Esophagus muscularis mucosa (tissue), 4 donors: ENCODE measurements around the gene FAM180B. TPM values are rescaled to one million over a fixed set of nuclear protein-coding genes. Genes with fewer than 3 reads are reported as not detected.
"Not testable (repeated sequence)": the region's sequence is repeated elsewhere in the genome, so short reads cannot be mapped to it uniquely, and the experiment has no call there.

Experiments used
- DNase-seq: peaks from one replicate; pipeline ENCODE4 v3.0.0-alpha.2; 2017; ENCODE audit errors: extremely low spot score
- H3K27ac ChIP-seq, 4 donors: fragments of 200-600 bp; sonication (generic); replicated peaks in 1 of 4; 1 replicate in 3 of 4; 2 replicates in 1 of 4; pipeline ENCODE4 v1.5.1; 2016 to 2019; ENCODE audit warnings: mild to moderate bottlenecking in 1 of 4
- H3K27me3 ChIP-seq, 4 donors: fragments of 200-600 bp; sonication (generic); one replicate each; pipeline versions ENCODE4 v1.5.1 to v1.6.0; 2016 to 2019
- H3K36me3 ChIP-seq, 4 donors: fragments of 200-600 bp; sonication (generic); one replicate each; pipeline ENCODE4 v1.5.1; 2016 to 2019
- H3K4me1 ChIP-seq, 4 donors: fragments of 200-600 bp; sonication (generic); one replicate each; pipeline ENCODE4 v1.5.1; 2016 to 2019
- H3K4me3 ChIP-seq, 4 donors: fragments of 200-600 bp; sonication (generic); 1 replicate in 2 of 4; 2 replicates in 2 of 4; pipeline ENCODE4 v1.5.1; 2016 to 2019; ENCODE audit warnings: mild to moderate bottlenecking in 4 of 4, moderate library complexity in 1 of 4
- H3K9me3 ChIP-seq, 4 donors: fragments of 200-600 bp; sonication (generic); 1 replicate in 3 of 4; 2 replicates in 1 of 4; pipeline ENCODE4 v1.5.1; 2016 to 2019
- CTCF ChIP-seq, 3 experiments: fragments of 200-600 bp in 2 of 3; fragments of 450-650 bp in 1 of 3; sonication (generic) in 2 of 3; IDR thresholded peaks; one replicate each; pipeline ENCODE4 v1.5.1; 2017 to 2019; ENCODE audit warnings: antibody characterized with exemption in 3 of 3, mild to moderate bottlenecking in 2 of 3, moderate library complexity in 1 of 3
- EP300 ChIP-seq: sonication (generic); formaldehyde crosslinking; IDR thresholded peaks from one replicate; pipeline ENCODE4 v1.6.1; 2017; ENCODE audit warnings: antibody characterized with exemption
- POLR2A ChIP-seq: fragments of 450-650 bp; IDR thresholded peaks from one replicate; pipeline ENCODE4 v1.6.1; 2017; ENCODE audit warnings: antibody characterized with exemption, moderate library complexity, mild to moderate bottlenecking, low read depth
- POLR2AphosphoS5 ChIP-seq, 2 donors: sonication (generic); formaldehyde crosslinking; IDR thresholded peaks; one replicate each; pipeline ENCODE4 v1.6.1; 2017; ENCODE audit warnings: antibody characterized with exemption in 2 of 2
- WGBS: methylation state at CpG from one replicate; pipeline ENCODE4 v1.1.5; 2018; 5-methylcytosine and 5-hydroxymethylcytosine counted together
- intact Hi-C: fragments of 100-400 bp; cut with DNase I; formaldehyde crosslinking; loops from one replicate; pipeline ENCODE4 v1.15.1; 2023
- total RNA-seq, 4 donors: library from RNA; depleted of rRNA; stranded (reverse); fragments of >200 nt; gene quantifications; one replicate each; pipeline versions ENCODE4 v1.1.0 to v1.2.1, GENCODE V29; 2016

The FAM180B gene
- total RNA-seq, 4 donors from 2014 or later: 0.66 to 0.80 TPM; not detected in 2

- WGBS: 38% methylated on average over 3 of the region's 3 CpGs
- DNase-seq: no peak
- H3K36me3 ChIP-seq: peaks cover 31 to 51% (median 47%) of the 10 kb centered on the region in 4 donors
- intact Hi-C loops: no loop called here
- TF ChIP-seq POLR2A (no peak), POLR2AphosphoS5 (IDR thresholded peaks at IDR 0.05) (no peak), CTCF (IDR thresholded peaks at IDR 0.05) (no peak), EP300 (no peak)
- no peak overlapping the region for H3K27ac ChIP-seq
- no peak overlapping the region for H3K4me3 ChIP-seq
- no peaks in the 10 kb centered on the region for H3K27me3 ChIP-seq
- no peaks in the 10 kb centered on the region for H3K9me3 ChIP-seq
- peaks cover 0 to 10% (median 8%) of the 10 kb centered on the region in 4 donors for H3K4me1 ChIP-seq
Measured at GRCh38 chr11:47617417-47617809, 30.9 kb downstream of the FAM180B start.

GRCh38 chr11:47620836-47621378 is 34.4 kb downstream of the FAM180B start:
- intact Hi-C loops: no loop called here
- Histone ChIP-seq H3K4me1 (peaks cover 0 to 10% (median 8%) of the 10 kb centered on the region in 4 donors), H3K27me3 (no peaks in the 10 kb centered on the region), H3K27ac (no peak overlapping the region), H3K36me3 (peaks cover 60 to 86% (median 79%) of the 10 kb centered on the region in 4 donors), H3K9me3 (no peaks in the 10 kb centered on the region), H3K4me3 (no peak overlapping the region)
- WGBS: 95% methylated on average over 2 of the region's 2 CpGs
- DNase-seq: no peak
- TF ChIP-seq EP300 (no peak), POLR2A (no peak), CTCF (IDR thresholded peaks at IDR 0.05) (no peak), POLR2AphosphoS5 (IDR thresholded peaks at IDR 0.05) (no peak)

- 95% methylated on average over 8 of the region's 8 CpGs for WGBS
- Histone ChIP-seq H3K27ac (no peak overlapping the region), H3K36me3 (peaks cover 86 to 100% (median 96%) of the 10 kb centered on the region in 4 donors), H3K27me3 (no peaks in the 10 kb centered on the region), H3K4me1 (no peaks in the 10 kb centered on the region), H3K9me3 (no peaks in the 10 kb centered on the region), H3K4me3 (no peak overlapping the region)
- intact Hi-C loops: no loop called here
- no peak for DNase-seq
- TF ChIP-seq CTCF (IDR thresholded peaks at IDR 0.05): no peak
- no peak for TF ChIP-seq EP300
- no peak for TF ChIP-seq POLR2AphosphoS5 (IDR thresholded peaks at IDR 0.05)
Measured at GRCh38 chr11:47626234-47626633, 39.8 kb downstream of the FAM180B start.

GRCh38 chr11:47628026-47628425 is 41.5 kb downstream of the FAM180B start:
- WGBS: 88% methylated on average over 4 of the region's 4 CpGs
- intact Hi-C loops: no loop called here
- no peak for DNase-seq
- no peaks in the 10 kb centered on the region for H3K9me3 ChIP-seq
- no peaks in the 10 kb centered on the region for H3K27me3 ChIP-seq
- no peak overlapping the region for H3K27ac ChIP-seq
- no peaks in the 10 kb centered on the region for H3K4me1 ChIP-seq
- H3K4me3 ChIP-seq: no peak overlapping the region
- H3K36me3 ChIP-seq: peaks cover 82 to 100% (median 92%) of the 10 kb centered on the region in 4 donors
- TF ChIP-seq POLR2A (no peak), CTCF (IDR thresholded peaks at IDR 0.05) (no peak), EP300 (no peak), POLR2AphosphoS5 (IDR thresholded peaks at IDR 0.05) (no peak)

- no peak overlapping the region for H3K4me3 ChIP-seq
- no peak for DNase-seq
- H3K9me3 ChIP-seq: no peaks in the 10 kb centered on the region
- TF ChIP-seq EP300 (no peak), POLR2A (no peak), POLR2AphosphoS5 (IDR thresholded peaks at IDR 0.05) (no peak), CTCF (IDR thresholded peaks at IDR 0.05) (no peak)
- peaks cover 68 to 100% (median 93%) of the 10 kb centered on the region in 4 donors for H3K36me3 ChIP-seq
- H3K27me3 ChIP-seq: no peaks in the 10 kb centered on the region
- WGBS: 65% methylated on average over 5 of the region's 5 CpGs
- no peak overlapping the region for H3K27ac ChIP-seq
- no peaks in the 10 kb centered on the region for H3K4me1 ChIP-seq
- intact Hi-C loops: no loop called here
Measured at GRCh38 chr11:47631473-47631872, 45.0 kb downstream of the FAM180B start.

GRCh38 chr11:47636331-47636730 is 49.9 kb downstream of the FAM180B start:
- H3K27ac ChIP-seq, H3K27me3 ChIP-seq, H3K4me3 ChIP-seq, H3K9me3 ChIP-seq, intact Hi-C loops, DNase-seq: not testable (repeated sequence)
- WGBS: 96% methylated on average over 11 of the region's 11 CpGs
- H3K36me3 ChIP-seq: peaks cover 41 to 82% (median 64%) of the 10 kb centered on the region in 4 donors
- H3K4me1 ChIP-seq: peaks cover 8 to 19% (median 17%) of the 10 kb centered on the region in 4 donors
